ENCODE results near the gene GRM1. TPM values are rescaled to one million over a fixed set of nuclear protein-coding genes. Genes with fewer than 3 reads are reported as not detected.

Gene GRM1
- total and polyA plus RNA-seq, 12 donors = under 0.01 to 1.3 (median 0.07) TPM; not detected in 3

- H3K27ac ChIP-seq = no peak overlapping the region
- DNase-seq = no peak
These were observed 229.3 kb downstream of the GRM1 start for GRCh38 chr6:146258206-146258605.

DNA sequence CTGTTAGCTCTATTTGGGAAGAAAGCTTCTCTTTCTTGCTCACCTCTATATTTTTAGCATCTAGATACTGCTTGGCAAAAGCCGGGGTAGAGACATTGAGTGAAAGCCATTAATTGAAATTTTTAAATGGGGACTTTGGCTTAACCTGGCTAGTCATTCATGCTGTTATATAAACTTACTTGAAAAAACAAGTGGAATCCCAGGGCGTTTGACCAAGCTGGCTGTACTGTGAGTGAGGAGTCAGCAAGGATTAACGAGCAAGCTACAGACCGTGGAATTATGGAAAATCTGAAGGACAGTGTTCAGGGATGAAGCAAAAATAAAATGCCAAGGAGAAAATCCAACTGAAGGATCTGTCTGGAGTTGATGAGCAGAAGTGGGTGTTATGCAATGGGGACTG lies 232.0 kb downstream of the GRM1 start:
- no peak overlapping the region for H3K4me3 ChIP-seq
- H3K27ac ChIP-seq = no peak overlapping the region
- H3K36me3 ChIP-seq (replicated peaks in 1 of 2) = no peaks in the 10 kb centered on the region
- H3K27me3 ChIP-seq = no peaks in the 10 kb centered on the region
- no peaks in the 10 kb centered on the region for H3K4me1 ChIP-seq (replicated peaks in 1 of 2)
- WGBS, 4 donors = 40 to 53% (median 47%) methylated on average over 4 of the region's 4 CpGs
- intact Hi-C loops (cut with DNase I) = no loop called here
- no peaks in the 10 kb centered on the region for H3K9me3 ChIP-seq (replicated peaks in 1 of 3)
- TF ChIP-seq POLR2A (IDR thresholded peaks at IDR 0.05) = no peak
- DNase-seq = no peak

More at GRCh38 chr6:146258206-146258605, 229.3 kb downstream of the GRM1 start:
- H3K4me3 ChIP-seq = no peak overlapping the region
- no peaks in the 10 kb centered on the region for H3K9me3 ChIP-seq (replicated peaks in 1 of 3)
- no peaks in the 10 kb centered on the region for H3K27me3 ChIP-seq
- WGBS, 4 donors = 39 to 69% (median 57%) methylated on average over 1 of the region's 1 CpG
- H3K4me1 ChIP-seq (replicated peaks in 1 of 2) = no peaks in the 10 kb centered on the region
- TF ChIP-seq CTCF (IDR thresholded peaks at IDR 0.05) (no peak), POLR2A (IDR thresholded peaks at IDR 0.05) (no peak)
- intact Hi-C loops (cut with DNase I) = no loop called here
- no peaks in the 10 kb centered on the region for H3K36me3 ChIP-seq (replicated peaks in 1 of 2)

DNA sequence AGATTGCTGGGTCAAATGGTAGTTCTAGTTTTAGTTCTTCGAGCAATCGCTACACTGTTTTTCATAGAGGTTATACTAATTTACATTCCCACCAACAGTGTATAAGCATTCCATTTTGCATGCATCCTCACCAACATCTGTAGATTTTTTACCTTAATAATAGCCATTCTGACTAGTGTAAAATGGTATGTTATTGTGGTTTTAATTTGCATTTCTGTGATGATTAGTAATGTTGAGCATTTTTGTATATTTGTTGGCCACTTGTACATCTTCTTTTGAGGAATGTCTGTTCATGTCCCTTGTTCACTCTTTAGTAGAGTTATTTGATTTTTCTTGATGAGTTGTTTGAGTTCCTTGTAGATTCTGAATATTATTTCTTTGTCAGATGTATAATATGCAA lies 236.2 kb downstream of the GRM1 start:
- H3K27me3 ChIP-seq = no peaks in the 10 kb centered on the region
- H3K4me3 ChIP-seq = no peak overlapping the region
- WGBS, 4 donors = 91 to 99% (median 94%) methylated on average over 2 of the region's 2 CpGs
- intact Hi-C loops (cut with DNase I) = no loop called here
- no peaks in the 10 kb centered on the region for H3K36me3 ChIP-seq (replicated peaks in 1 of 2)
- H3K9me3 ChIP-seq (replicated peaks in 1 of 3) = no peaks in the 10 kb centered on the region
- no peak for TF ChIP-seq POLR2A (IDR thresholded peaks at IDR 0.05)
- TF ChIP-seq CTCF (IDR thresholded peaks at IDR 0.05) = no peak
- no peak overlapping the region for H3K27ac ChIP-seq
- H3K4me1 ChIP-seq (replicated peaks in 1 of 2) = no peaks in the 10 kb centered on the region
- no peak for DNase-seq

- no peak overlapping the region for H3K4me3 ChIP-seq
- no peaks in the 10 kb centered on the region for H3K4me1 ChIP-seq (replicated peaks in 1 of 2)
- DNase-seq = no peak
- no peaks in the 10 kb centered on the region for H3K36me3 ChIP-seq (replicated peaks in 1 of 2)
- WGBS, 4 donors = 86 to 92% (median 88%) methylated on average over 17 to 18 of the region's 18 CpGs
- no peak for TF ChIP-seq POLR2A (IDR thresholded peaks at IDR 0.05)
- no peak for TF ChIP-seq CTCF (IDR thresholded peaks at IDR 0.05)
- intact Hi-C loops (cut with DNase I) = no loop called here
- H3K9me3 ChIP-seq (replicated peaks in 1 of 3) = no peaks in the 10 kb centered on the region
- no peaks in the 10 kb centered on the region for H3K27me3 ChIP-seq
- H3K27ac ChIP-seq = no peak overlapping the region
These were observed 238.6 kb downstream of the GRM1 start for GRCh38 chr6:146267447-146267846.

- Histone ChIP-seq H3K9me3 (replicated peaks in 1 of 3) (no peaks in the 10 kb centered on the region), H3K4me3 (no peak overlapping the region), H3K36me3 (replicated peaks in 1 of 2) (no peaks in the 10 kb centered on the region), H3K27ac (no peak overlapping the region), H3K4me1 (replicated peaks in 1 of 2) (no peaks in the 10 kb centered on the region), H3K27me3 (no peaks in the 10 kb centered on the region)
- intact Hi-C loops (cut with DNase I) = no loop called here
- 56 to 70% (median 66%) methylated on average over 1 of the region's 1 CpG for WGBS, 4 donors
- no peak for DNase-seq
- TF ChIP-seq CTCF (IDR thresholded peaks at IDR 0.05) (no peak), POLR2A (IDR thresholded peaks at IDR 0.05) (no peak)
These were observed 239.1 kb downstream of the GRM1 start for GRCh38 chr6:146267946-146268345.

Measured in adrenal gland (tissue), 12 donors.